NCI-H1417 treated with DMSO at 0.1 percent for 48 hours (cell line): ENCODE data around the gene FKBP1A.

Source experiments
- DNase-seq: peaks from one replicate; lab custom pipeline; 2025; lab: John Stamatoyannopoulos, UW

Gene FKBP1A

GRCh38 chr20:1383623-1384404 is 9.0 kb downstream of the FKBP1A start:
- DNase-seq = peak; percentile 73

GRCh38 chr20:1382670-1383069 is 10.2 kb downstream of the FKBP1A start:
- no peak for DNase-seq

GRCh38 chr20:1381753-1382591 is 10.9 kb downstream of the FKBP1A start:
- no peak for DNase-seq

- no peak for DNase-seq
These were observed 14.1 kb downstream of the FKBP1A start for GRCh38 chr20:1378735-1379125.

- no peak for DNase-seq
These were observed 14.7 kb downstream of the FKBP1A start for GRCh38 chr20:1377984-1378734.

GRCh38 chr20:1377341-1377871 is 15.4 kb downstream of the FKBP1A start:
- DNase-seq = no peak

GRCh38 chr20:1376408-1377270 is 16.2 kb downstream of the FKBP1A start:
- DNase-seq = no peak

- no peak for DNase-seq
These were observed 16.8 kb downstream of the FKBP1A start for GRCh38 chr20:1376007-1376406.

- no peak for DNase-seq
These were observed 17.3 kb downstream of the FKBP1A start for GRCh38 chr20:1375515-1375914.

- DNase-seq = no peak
These were observed 18.6 kb downstream of the FKBP1A start for GRCh38 chr20:1374246-1374645.

GRCh38 chr20:1373614-1374013 is 19.2 kb downstream of the FKBP1A start:
- DNase-seq = no peak

GRCh38 chr20:1373036-1373435 is 19.8 kb downstream of the FKBP1A start:
- no peak for DNase-seq

GRCh38 chr20:1371830-1372539 is 20.9 kb downstream of the FKBP1A start:
- DNase-seq = no peak

GRCh38 chr20:1371202-1371782 is 21.6 kb downstream of the FKBP1A start:
- no peak for DNase-seq

- no peak for DNase-seq
These were observed 22.2 kb downstream of the FKBP1A start for GRCh38 chr20:1370548-1371110.

- DNase-seq = no peak
These were observed 22.9 kb downstream of the FKBP1A start for GRCh38 chr20:1369970-1370369.

GRCh38 chr20:1368448-1369199 is 24.2 kb downstream of the FKBP1A start:
- DNase-seq = no peak

- DNase-seq = no peak
These were observed 25.4 kb downstream of the FKBP1A start for GRCh38 chr20:1367479-1367878.

GRCh38 chr20:1364106-1364505 is 28.7 kb downstream of the FKBP1A start:
- DNase-seq = no peak
